GM23248 (cell line): ENCODE measurements around the gene GABBR2. TPM values are rescaled to one million over a fixed set of nuclear protein-coding genes. Genes with fewer than 3 reads are reported as not detected.

Experiments used
- DNase-seq: peaks from one replicate; pipeline ENCODE4 v3.0.0-alpha.2; 2015
- H2AFZ ChIP-seq: fragments of 200-600 bp; sonication (generic); 2 replicates; pipeline ENCODE4 v1.6.1; 2016; ENCODE audit warnings: antibody characterized with exemption
- H3F3A ChIP-seq: fragments of 200-600 bp; sonication (generic); 2 replicates; pipeline ENCODE4 v1.6.1; 2016; ENCODE audit warnings: mild to moderate bottlenecking, antibody characterized with exemption, mixed run types; ENCODE audit not compliant: insufficient read depth
- H3K27ac ChIP-seq: fragments of 200-600 bp; sonication (generic); 2 replicates; pipeline ENCODE4 v1.5.1; 2016; ENCODE audit warnings: mild to moderate bottlenecking
- H3K27me3 ChIP-seq: fragments of 200-600 bp; sonication (generic); replicated peaks from 2 replicates; pipeline ENCODE4 v1.6.1; 2016; ENCODE audit warnings: mild to moderate bottlenecking; ENCODE audit not compliant: insufficient read depth
- H3K36me3 ChIP-seq: fragments of 200-600 bp; sonication (generic); 2 replicates; pipeline ENCODE4 v1.6.1; 2016; ENCODE audit warnings: low read depth, mild to moderate bottlenecking
- H3K4me1 ChIP-seq: fragments of 200-600 bp; sonication (generic); 2 replicates; pipeline ENCODE4 v1.6.1; 2016; ENCODE audit warnings: mild to moderate bottlenecking; ENCODE audit not compliant: insufficient read depth
- H3K4me2 ChIP-seq: fragments of 200-600 bp; sonication (generic); one replicate; pipeline ENCODE4 v1.6.1; 2016; ENCODE audit warnings: mild to moderate bottlenecking; ENCODE audit not compliant: unreplicated experiment
- H3K4me3 ChIP-seq: fragments of 200-600 bp; sonication (generic); 2 replicates; pipeline ENCODE4 v1.5.1; 2016; ENCODE audit warnings: mild to moderate bottlenecking
- H3K79me2 ChIP-seq: fragments of 200-600 bp; sonication (generic); 2 replicates; pipeline ENCODE4 v1.6.1; 2016; ENCODE audit warnings: mild to moderate bottlenecking; ENCODE audit not compliant: insufficient read depth
- H3K9ac ChIP-seq: fragments of 200-600 bp; sonication (generic); 2 replicates; pipeline ENCODE4 v1.6.1; 2016; ENCODE audit warnings: mild to moderate bottlenecking
- H3K9me2 ChIP-seq: fragments of 200-600 bp; sonication (generic); 2 replicates; pipeline ENCODE4 v1.6.1; 2016; ENCODE audit warnings: mixed run types, mild to moderate bottlenecking, moderate library complexity; ENCODE audit not compliant: insufficient read depth
- H3K9me3 ChIP-seq: fragments of 200-600 bp; sonication (generic); one replicate; pipeline ENCODE4 v1.6.1; 2017; ENCODE audit warnings: low read depth
- H4K20me1 ChIP-seq: fragments of 200-600 bp; sonication (generic); 2 replicates; pipeline ENCODE4 v1.6.0; 2016; ENCODE audit not compliant: insufficient read depth
- EZH2 ChIP-seq: fragments of 200-600 bp; sonication (generic); IDR thresholded peaks from 2 replicates; pipeline ENCODE4 v1.6.1; 2018; ENCODE audit warnings: antibody characterized with exemption, mild to moderate bottlenecking; ENCODE audit not compliant: insufficient read depth, poor library complexity, severe bottlenecking
- EZH2phosphoT487 ChIP-seq: fragments of 200-600 bp; sonication (generic); IDR thresholded peaks from 2 replicates; pipeline ENCODE4 v1.6.1; 2018; ENCODE audit warnings: antibody characterized with exemption, moderate library complexity, mild to moderate bottlenecking, low read depth; ENCODE audit not compliant: insufficient read depth
- whole genome bisulfite sequencing, 2 experiments: methylation state at CpG; one replicate each; pipeline ENCODE4 v1.1.6; 2015 to 2017; ENCODE audit warnings: low lambda C conversion rate in 2 of 2, low coverage in 1 of 2; ENCODE audit errors: missing lambda C conversion rate in 2 of 2; 5-methylcytosine and 5-hydroxymethylcytosine counted together
- in situ Hi-C: fragments of 300-500 bp; cut with MboI; formaldehyde crosslinking; loops from 2 replicates; pipeline ENCODE4 v1.15.0; 2020
- polyA plus RNA-seq: library from polyadenylated mRNA; unstranded; fragments of >200 nt; fragmentation: Nextera tagmentation; extraction: Ambion mirVana; gene quantifications from 2 replicates; pipeline ENCODE4 v1.2.1, GENCODE V29; 2016
- total RNA-seq: library from RNA; depleted of rRNA; stranded (reverse); fragments of >200 nt; shearing (Covaris generic); gene quantifications from 2 replicates; pipeline ENCODE4 v1.2.3, GENCODE V29; 2014

Gene GABBR2
- total and polyA plus RNA-seq, 2 experiments from 2014 or later: 7.5 to 13.4 TPM

DNA sequence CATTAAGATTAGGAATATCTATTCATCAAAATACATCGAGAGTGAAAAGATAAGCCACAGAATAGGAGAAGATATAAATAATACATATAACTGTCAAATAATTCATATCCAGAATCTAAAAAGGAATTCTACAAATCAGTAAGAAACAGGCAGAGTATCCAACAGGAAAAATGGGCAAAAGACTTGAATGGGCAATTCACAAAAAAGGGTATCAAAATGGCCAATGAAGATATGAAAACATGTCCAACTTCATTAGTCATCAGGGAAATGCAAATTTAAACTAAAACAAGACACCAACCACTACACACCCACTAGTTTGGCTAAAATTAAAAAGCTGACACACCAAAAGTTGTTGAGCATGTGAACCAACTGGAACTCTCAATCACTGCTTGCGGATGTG is 246.4 kb downstream of the GABBR2 start:
- peaks cover 17% of the 10 kb centered on the region for H3K36me3 ChIP-seq
- WGBS, 2 experiments: 72% methylated on average over 2 of the region's 2 CpGs
- H3F3A ChIP-seq: peaks cover 16% of the 10 kb centered on the region
- no peaks in the 10 kb centered on the region for H3K9me2 ChIP-seq
- no peak for DNase-seq
- H3K27me3 ChIP-seq: no peaks in the 10 kb centered on the region
- H3K9ac ChIP-seq: no peak overlapping the region
- H3K4me3 ChIP-seq: no peak overlapping the region
- in situ Hi-C loops: no loop called here
- peaks cover 15% of the 10 kb centered on the region for H3K4me1 ChIP-seq
- no peak overlapping the region for H3K27ac ChIP-seq
- peaks cover 8% of the 10 kb centered on the region for H3K9me3 ChIP-seq
- no peak overlapping the region for H2AFZ ChIP-seq
- no peaks in the 10 kb centered on the region for H4K20me1 ChIP-seq
- no peaks in the 10 kb centered on the region for H3K79me2 ChIP-seq
- TF ChIP-seq EZH2 (no peak), EZH2phosphoT487 (no peak)
- H3K4me2 ChIP-seq: no peak overlapping the region

- H2AFZ ChIP-seq: no peak overlapping the region
- no peak for TF ChIP-seq EZH2phosphoT487
- TF ChIP-seq EZH2: no peak
- in situ Hi-C loops: no loop called here
- H3K4me1 ChIP-seq: peaks cover 30% of the 10 kb centered on the region
- no peak for DNase-seq
- no peaks in the 10 kb centered on the region for H4K20me1 ChIP-seq
- no peaks in the 10 kb centered on the region for H3K79me2 ChIP-seq
- H3K27ac ChIP-seq: no peak overlapping the region
- no peak overlapping the region for H3K4me3 ChIP-seq
- H3K9ac ChIP-seq: no peak overlapping the region
- peaks cover 32% of the 10 kb centered on the region for H3F3A ChIP-seq
- peaks cover 17% of the 10 kb centered on the region for H3K36me3 ChIP-seq
- H3K9me2 ChIP-seq: no peaks in the 10 kb centered on the region
- H3K9me3 ChIP-seq: peaks cover 8% of the 10 kb centered on the region
- no peak overlapping the region for H3K4me2 ChIP-seq
- no peaks in the 10 kb centered on the region for H3K27me3 ChIP-seq
Observed at GRCh38 chr9:98460704-98461103, 248.0 kb downstream of the GABBR2 start.

- DNase-seq: peak; percentile 92
- peak overlapping the region; percentile 1; the same call in 1 of the 2 replicates for H3K4me3 ChIP-seq
- TF ChIP-seq EZH2 (no peak), EZH2phosphoT487 (no peak)
- peaks cover 46% of the 10 kb centered on the region for H3F3A ChIP-seq
- in situ Hi-C loops: no loop called here
- H3K9me2 ChIP-seq: no peaks in the 10 kb centered on the region
- peak overlapping the region; percentile 55 for H3K9ac ChIP-seq
- H3K79me2 ChIP-seq: no peaks in the 10 kb centered on the region
- H3K4me2 ChIP-seq: peak overlapping the region; percentile 60
- no peak overlapping the region for H2AFZ ChIP-seq
- H3K9me3 ChIP-seq: peaks cover 8% of the 10 kb centered on the region
- peaks cover 52% of the 10 kb centered on the region for H3K4me1 ChIP-seq
- H4K20me1 ChIP-seq: no peaks in the 10 kb centered on the region
- H3K27me3 ChIP-seq: no peaks in the 10 kb centered on the region
- 9 to 15% methylated on average over 9 of the region's 9 CpGs for WGBS, 2 experiments
- peaks cover 17% of the 10 kb centered on the region for H3K36me3 ChIP-seq
- peak overlapping the region; percentile 87 for H3K27ac ChIP-seq
Observed at GRCh38 chr9:98457726-98458370, 250.9 kb downstream of the GABBR2 start.

- no peaks in the 10 kb centered on the region for H3K79me2 ChIP-seq
- H3K36me3 ChIP-seq: peaks cover 7% of the 10 kb centered on the region; the same call in 1 of the 2 replicates
- H3K4me2 ChIP-seq: peak overlapping the region; percentile 64
- no peak overlapping the region for H2AFZ ChIP-seq
- no peaks in the 10 kb centered on the region for H3K27me3 ChIP-seq
- TF ChIP-seq EZH2 (no peak), EZH2phosphoT487 (no peak)
- peaks cover 55% of the 10 kb centered on the region for H3K4me1 ChIP-seq
- in situ Hi-C loops: no loop called here
- H3K9me2 ChIP-seq: no peaks in the 10 kb centered on the region
- DNase-seq: no peak
- H3K9me3 ChIP-seq: peaks cover 7% of the 10 kb centered on the region
- 19% methylated on average over 2 of the region's 2 CpGs for WGBS, 2 experiments
- peak overlapping the region; percentile 11; the same call in 1 of the 2 replicates for H3K9ac ChIP-seq
- peak overlapping the region; percentile 87 for H3K27ac ChIP-seq
- no peaks in the 10 kb centered on the region for H4K20me1 ChIP-seq
- peaks cover 50% of the 10 kb centered on the region for H3F3A ChIP-seq
- H3K4me3 ChIP-seq: no peak overlapping the region
Observed at GRCh38 chr9:98456156-98456613, 252.6 kb downstream of the GABBR2 start.
